HG03439 (cell line): ENCODE data around the gene ECT2L.
A peak's percentile ranks its signal among the peaks of the same experiment; 100 is the strongest.

Experiments used
- ATAC-seq: cut with Tn5 transposase; IDR thresholded peaks from one replicate; pipeline ENCODE4 v1.9.1; 2021; ENCODE audit warnings: mild to moderate bottlenecking, moderate library complexity; ENCODE audit not compliant: unreplicated experiment

ECT2L gene

DNA sequence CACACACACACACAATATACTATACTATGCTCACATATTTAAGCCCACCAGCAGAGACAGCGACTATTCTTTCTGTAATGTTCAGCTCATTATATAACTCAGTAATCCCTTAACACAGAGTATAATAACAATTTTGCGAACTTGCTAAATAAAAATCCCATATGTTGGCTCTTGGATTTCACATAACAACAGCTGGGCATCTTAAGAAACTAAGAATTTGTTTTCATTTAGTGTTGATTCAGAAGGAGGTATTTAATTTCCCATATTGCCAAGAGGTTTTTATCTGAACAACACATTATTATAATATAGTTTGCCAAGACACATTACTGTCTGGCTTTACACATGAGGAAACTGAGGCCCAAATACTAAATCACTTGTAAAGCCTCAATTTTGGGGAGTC lies 7.4 kb downstream of the ECT2L start:
- ATAC-seq, result no peak

DNA sequence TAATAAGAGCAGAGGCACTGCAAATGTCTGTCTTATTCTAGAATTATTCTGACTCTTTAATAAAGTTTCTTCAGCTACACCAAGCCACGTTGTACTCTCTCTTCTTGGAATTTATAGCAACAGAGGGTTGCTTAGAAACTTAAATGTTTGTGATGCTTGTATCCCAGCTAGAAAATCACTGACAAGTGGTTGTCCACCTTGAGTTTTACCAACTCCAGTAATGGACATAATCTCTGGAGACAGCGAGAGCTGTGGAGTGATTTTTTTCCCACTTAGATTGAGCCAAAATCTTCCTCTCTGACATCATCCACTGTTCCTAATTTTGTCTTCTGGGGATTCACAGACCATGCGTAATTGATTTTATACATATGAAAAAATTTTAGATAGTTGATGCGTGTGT lies 8.0 kb downstream of the ECT2L start:
- no peak for ATAC-seq

DNA sequence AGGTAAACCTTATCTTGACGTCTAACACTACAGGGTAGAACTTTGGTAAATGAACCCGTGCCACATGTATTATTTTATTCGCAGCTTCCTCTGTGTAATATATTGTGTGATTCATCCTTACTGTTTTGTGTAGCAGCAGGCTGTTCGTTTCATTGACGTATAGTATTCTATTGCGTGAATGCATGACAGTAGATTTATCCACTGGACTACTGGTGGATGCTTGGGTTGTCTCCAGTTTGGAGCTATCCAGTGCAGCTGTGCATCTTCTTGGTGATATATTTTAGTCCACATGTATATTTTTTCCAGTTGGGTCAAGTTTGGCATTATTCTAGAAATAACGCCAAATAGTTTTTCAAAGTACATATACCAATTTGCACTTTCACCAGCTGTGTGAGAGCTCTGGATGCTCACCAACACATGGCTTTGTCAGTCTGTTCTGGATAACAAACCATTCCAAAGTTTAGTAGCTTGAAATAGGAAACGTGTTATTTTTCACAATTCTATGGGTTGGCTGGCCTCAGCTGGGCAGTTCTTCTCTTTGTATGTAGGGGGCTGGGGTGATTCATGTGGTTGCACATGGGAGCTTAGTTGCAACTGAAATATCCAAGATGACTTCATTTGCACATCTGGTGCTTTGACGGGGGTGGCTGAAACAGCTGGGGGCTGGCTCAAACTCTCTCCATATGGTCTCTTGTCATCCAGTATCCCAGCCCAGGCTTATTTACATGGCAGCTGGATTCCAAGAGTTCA lies 9.3 kb downstream of the ECT2L start:
- no peak for ATAC-seq

DNA sequence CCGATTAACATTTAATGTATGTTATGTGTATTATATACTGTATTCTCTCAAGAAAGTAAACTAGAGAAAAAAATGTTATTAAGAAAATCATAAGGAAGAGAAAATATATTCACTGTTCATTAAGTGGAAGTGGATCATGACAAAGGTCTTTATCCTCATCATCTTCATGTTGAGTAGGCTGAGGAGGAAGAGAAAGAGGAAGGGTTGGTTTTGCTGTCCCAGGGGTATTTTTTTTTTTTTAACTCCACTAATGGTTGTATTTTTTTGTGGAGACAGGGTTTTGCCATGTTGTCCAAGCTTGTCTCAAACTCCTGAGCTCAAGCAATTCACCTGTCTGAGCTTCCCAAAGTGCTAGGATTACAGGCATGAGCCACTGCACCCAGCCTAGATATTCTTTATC lies 11.0 kb downstream of the ECT2L start:
- ATAC-seq, result no peak

DNA sequence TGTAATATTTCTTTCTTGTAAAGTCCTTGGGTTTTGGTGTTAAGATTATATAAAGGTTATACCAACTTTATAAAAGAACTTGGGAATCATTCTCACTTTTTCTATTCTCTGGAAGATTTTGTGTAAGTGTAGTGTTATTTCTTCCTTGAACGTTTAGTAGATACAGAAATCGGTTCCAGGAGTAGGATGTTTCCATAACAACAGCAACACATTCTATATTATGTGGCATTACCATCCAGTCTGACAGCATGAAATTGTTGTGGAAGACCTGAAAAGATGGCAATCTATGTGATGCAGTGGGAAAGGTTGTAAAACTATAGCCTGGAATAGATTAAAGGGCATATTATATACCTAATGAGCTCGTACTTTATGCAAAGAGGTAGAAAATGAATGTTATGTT lies 13.8 kb downstream of the ECT2L start:
- ATAC-seq, result no peak

DNA sequence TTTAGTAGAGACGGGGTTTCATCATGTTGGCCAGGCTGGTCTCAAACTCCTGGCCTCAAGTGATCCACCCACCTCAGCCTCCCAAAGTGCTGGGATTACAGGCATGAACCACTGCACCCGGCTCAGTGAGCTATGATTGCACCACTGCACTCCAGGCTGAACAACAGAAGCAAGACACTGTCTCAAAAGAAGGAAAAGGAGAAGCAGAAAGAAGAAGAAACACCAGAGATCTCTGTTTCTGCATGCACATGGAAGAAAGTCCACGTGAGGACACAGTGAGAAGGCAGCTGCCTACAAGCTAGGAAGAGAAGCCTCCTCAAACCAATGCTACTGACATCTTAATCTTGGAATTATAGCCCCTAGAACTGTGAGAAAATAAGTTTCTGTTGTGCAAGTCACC lies 16.0 kb downstream of the ECT2L start:
- no peak for ATAC-seq

DNA sequence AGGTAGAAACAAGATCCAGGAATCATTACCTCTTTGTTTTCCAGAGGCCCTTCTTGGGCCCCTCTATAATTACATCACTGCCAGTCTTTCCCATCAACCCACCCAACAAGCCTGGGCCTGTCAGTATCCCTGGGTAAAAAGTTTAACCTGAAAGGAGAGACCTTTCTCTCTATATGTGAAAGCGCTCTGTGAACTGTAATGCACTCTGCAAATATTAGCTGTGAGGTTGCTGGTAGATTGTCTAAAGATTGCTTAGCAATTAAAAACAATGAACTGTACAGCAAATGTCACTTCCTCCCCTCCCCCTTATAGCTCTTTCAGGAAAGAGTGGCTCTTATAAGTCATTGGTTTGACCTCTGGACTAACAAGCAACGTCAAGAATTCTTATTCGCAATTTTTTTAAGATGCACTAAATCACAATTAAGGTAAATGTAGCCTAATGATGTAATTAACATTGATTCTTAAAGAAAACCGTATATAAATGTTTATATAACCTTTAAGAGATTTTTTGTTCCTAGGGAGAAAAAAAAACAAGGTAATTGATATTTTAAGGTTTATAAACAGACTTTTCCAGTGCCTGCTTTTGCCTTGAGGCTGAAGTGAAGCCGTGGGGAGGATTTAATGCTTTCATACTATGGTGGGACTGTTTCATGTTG lies 18.4 kb downstream of the ECT2L start:
- ATAC-seq, result no peak

DNA sequence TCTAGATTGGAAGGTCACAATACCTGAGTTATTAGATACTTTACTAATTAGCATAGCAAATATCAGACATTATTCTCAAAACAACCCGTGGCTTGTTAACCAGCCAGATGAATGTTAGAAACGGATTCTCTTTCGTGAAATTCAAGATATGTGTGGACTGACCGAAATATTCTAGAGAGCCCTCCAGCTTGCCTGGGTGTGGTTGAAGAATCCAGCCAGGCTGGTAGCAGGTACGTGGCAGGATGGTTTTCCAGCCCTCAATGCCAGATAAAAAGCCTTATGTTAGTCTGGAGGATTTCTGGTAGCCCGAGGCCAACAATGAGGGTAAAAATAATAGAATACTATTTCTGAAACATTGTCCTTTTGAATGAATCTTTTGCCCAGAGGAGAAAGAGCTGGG lies 19.3 kb downstream of the ECT2L start:
- ATAC-seq, result no peak

DNA sequence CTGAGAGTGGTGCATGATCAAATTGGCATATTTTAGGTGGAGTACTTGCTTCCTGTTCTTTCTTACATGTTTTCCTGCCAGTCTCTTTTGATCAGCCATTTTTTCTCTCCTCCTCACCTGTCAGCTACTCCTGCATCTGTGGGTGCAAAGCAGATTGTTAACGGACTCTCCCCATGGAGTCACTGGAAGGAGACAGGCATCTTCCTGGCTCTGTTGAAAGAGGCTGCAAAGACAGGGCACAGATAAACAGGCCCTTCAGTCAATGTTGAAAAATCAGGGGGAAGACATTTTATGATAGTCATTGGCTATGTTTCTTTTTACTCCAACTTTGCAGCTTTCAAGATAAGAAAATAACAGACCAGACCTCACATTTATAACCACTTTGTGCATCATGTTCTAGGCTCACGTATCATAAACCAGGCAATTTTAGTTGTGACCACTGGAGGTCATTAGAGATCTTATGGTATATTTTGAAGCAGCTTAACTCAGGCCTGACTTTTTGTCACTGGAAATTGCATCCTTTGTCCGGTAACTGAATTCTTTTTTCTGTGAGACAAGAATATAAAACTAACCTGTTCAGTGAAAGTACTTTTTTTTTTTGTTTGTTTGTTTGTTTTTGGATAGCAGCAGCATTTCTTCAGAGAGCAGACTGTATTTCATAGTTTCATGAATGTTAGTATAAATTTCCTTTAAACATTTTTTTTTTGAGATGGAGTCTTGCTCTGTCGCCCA lies 20.1 kb downstream of the ECT2L start:
- peak; percentile 69 for ATAC-seq

DNA sequence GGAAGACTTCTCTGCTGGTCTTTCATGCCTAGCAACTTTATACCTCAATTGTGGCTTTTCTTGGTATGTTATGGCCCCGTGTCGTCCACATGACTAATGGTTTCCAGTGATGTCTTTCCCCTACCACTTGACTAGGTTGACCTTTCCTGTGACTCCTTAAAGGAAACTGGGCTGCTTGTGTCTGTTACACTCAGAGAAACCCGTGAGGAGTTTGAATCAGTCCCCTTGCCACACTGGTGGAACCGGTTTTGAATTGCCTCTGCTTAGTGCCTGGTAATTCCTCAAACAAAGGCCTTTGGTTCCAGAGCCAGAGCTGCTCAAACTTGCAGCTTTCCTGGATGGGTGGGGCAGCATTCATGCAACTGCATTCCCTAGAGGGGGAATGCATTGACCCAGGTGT lies 21.9 kb downstream of the ECT2L start:
- ATAC-seq, result no peak

DNA sequence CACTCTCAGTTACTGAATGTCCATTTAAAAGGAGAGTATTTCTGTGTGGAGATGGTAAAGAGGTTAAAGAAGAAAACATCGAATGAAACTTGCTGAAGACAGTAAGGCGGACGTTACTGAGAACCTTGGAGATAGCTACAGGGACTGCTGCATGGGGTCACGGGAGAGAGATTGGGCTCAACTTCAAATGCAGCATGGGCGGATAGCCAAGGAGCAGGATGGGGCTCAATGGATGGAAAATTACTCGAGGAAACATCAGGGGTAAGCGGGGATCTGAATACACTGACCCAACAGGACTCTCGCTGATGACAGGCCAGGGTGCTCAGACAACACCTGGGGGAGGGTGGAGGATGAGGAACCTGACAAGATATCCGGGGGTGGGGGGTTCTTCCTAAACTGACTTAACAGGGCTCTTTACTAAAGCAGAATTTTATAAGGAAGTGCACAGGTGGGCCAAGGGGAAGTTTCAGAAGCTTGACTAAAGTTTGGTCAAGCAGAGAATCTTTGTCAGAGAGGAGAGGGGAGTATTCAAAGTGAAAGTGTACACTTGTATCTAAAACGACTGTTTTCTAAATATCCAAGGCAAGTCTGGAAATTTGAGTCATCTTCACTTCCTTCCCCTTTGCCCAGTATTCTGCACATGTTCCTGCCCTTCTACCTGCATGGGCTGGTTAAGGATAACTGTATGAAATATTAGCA lies 22.8 kb downstream of the ECT2L start:
- ATAC-seq, result peak; percentile 53

DNA sequence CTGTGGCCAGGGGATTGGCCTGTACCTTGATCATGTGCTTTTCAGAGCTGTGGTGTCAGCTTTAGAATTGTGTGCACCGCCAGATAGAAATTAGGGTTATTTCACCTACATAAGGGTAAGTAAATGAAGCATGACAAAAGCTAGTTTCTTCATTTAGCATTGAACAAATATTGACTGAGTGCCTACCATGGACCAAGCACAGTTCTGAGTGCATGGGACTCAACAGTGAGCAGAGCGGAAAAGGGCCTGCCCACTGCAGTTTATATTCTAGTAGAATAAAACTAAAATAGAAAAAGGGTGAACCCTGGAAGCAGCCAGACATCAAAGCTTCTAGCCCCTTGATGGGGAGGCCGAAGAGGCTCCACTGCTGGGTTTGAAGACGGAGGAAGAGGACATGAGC lies 25.6 kb downstream of the ECT2L start:
- no peak for ATAC-seq

DNA sequence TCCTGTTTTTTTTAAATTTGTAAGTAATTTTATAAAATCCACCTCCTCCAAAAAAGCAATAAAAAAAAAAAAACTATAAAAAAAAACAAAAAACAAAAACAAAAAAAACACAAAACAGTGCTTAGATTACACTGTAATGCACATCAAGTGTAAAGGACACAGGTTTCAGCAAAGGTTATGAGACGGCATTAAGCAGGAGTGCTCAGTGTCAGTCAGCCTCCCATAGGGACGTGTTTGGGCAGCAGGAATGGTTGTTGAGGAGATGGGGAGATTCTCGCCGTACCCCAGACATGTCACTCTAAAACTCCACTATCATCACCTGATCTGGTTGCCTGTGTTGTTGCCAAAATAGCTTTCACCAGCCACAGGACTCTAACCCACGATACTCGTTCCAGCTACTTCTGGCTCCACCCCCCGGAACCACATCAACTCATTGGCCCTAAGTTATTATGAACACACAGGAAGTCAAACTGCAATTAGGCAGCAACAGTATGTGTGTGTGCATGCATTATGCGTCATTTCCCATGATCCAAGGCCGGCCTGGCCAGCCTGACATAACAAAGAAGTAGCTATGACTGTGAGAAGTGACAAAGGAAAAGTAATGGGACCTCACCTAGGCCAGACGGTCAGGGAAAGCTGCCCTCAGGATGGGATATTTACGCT lies 28.7 kb downstream of the ECT2L start:
- no peak for ATAC-seq

DNA sequence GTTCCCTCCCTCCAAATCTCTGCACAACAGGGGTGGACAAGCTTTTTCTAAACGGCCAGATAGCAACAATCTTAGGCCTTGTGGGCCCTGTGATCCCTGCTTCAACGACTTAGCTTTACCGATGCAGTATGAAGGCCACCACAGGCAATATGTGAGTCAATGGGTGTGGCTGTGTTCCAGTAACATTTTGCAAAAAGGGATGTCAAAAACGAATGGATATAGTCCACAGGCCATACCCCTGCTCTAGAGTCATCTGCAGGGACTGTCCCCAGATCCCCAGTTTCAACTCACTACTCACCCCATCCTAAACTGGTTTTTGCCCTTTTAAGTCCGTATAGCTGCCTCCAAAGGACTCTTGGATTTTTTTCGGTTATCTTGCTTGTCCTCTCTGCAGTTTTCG lies 34.4 kb downstream of the ECT2L start:
- no peak for ATAC-seq

DNA sequence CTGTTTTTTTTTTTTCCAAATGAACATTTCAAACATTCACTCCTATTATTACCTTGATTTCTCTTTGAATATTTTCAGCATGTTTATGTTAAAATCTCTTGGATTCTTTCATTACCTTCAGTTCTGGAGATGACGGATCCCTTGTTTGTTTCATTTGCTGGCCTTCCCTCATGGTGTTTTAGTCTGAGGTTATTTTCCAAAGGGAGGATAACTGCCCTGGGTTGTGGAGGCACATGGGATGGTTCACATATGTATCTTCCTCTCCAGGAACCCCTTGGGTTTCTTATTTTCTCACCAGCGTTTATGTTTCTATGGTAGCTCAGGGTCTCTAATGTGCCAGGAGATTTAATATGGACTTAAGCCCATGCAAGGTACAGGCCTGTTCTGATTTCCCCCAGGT lies 36.3 kb downstream of the ECT2L start:
- ATAC-seq, result no peak

DNA sequence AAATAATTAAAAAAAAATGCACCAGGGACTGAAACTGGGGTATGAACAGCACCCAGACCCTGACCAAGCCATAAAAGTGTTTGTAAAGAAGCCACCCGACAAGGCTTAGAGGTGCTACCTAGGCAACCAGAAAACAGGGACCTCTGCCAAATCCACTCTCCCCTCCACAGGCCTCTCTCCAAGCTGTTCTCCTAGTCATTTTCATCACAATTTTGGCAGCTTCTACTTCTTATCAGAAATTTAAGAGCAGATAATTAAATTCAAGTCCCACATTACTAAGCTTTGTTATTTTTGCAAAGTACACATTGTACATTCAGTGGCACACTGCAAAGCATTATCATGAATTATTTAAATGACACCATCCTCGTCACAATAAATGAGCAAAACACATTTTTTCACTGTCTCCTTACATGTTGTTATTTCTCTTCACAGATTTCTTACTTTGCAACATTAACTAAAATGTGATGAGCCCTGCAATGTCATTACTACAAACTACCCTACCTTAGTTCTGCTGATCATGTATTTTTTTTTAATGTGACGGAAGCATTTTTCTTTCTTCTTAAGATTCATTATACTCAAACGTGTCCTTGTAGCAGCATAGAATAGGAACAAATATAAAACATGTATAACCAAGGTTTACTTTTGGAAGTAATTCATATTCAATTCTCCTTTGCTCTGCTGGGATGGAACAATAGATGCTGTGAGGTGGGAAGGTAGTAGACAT lies 38.1 kb downstream of the ECT2L start:
- no peak for ATAC-seq

DNA sequence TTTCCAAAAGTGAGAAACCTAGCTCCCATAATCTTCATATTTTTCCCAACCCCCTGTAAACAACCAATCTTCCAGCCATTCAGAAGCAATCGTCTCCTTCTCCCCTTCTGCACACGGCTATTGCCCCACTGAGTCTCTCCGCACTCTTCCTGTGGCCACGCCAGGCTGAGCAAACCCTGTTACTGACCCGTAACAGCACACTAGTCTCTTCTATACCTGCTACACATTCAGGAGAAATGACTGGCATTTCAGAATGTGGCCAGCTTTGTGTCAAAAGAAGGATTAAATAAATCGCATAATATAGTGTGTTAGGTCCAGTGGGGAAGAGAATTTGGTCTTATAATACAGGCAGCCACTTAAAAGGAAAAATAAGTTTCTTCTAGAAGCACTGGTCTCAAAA lies 41.4 kb downstream of the ECT2L start:
- no peak for ATAC-seq

DNA sequence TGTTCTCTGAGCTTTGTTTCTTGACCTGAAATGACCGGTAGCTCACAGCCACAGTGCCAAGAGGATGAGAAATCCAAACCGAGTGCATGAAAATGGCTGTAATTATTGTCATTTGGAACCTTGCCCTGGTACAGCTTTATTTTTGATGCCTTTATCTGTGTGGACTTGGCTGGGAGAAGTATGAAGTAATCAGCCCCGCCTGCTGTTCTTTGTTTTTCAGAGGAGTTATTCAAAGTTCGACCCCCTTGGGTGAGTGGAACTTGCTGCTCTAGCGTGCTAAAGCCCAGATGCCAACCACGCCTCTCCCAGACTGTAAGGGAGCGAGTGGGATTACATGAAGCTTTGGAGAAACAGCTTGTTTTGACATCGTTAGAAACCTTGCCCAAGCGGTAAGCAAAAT lies 48.3 kb downstream of the ECT2L start:
- ATAC-seq, result no peak

DNA sequence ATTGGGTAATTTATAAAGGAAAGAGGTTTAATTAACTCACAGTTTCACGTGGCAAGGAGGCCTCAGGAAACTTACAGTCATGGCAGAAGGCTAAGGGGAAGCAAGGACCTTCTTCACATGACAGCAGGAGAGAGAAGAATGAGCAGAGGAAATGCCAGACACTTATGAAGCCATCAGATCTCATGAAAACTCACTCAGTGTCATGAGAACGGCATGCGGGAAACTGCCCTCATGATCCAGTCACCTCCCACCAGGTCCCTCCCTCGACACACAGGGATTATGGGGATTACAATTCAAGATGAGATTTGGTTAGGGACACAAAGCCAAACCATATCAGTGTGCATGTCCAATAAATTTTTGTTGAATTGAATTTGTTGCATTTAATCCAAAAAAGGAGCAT lies 52.0 kb downstream of the ECT2L start:
- ATAC-seq, result no peak

DNA sequence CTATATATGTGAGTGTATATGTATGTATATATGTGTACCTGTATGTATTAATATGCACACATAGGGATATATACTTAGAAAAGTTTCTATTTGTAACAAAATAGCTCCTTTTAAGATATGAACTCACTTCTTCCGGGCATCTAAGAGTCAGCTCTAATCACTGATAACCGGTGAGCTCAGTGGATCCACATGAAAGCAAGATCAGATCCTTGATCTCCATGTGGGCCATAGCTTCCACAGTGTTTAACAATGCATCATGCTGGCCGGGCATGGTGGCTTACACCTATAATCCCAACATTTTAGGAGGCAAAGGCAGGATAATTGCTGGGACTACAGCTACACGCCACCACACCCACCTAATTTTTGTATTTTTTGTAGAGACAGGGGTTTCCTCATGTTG lies 52.6 kb downstream of the ECT2L start:
- no peak for ATAC-seq
